ENCODE results near the gene ZFTA. TPM values are rescaled to one million over a fixed set of nuclear protein-coding genes. Genes with fewer than 3 reads are reported as not detected.

Gene ZFTA
- 3.8 to 6.9 TPM (median 6.0 TPM) in 5 replicates for total RNA-seq (2022; extraction: Qiagen RNA extraction)

DNA sequence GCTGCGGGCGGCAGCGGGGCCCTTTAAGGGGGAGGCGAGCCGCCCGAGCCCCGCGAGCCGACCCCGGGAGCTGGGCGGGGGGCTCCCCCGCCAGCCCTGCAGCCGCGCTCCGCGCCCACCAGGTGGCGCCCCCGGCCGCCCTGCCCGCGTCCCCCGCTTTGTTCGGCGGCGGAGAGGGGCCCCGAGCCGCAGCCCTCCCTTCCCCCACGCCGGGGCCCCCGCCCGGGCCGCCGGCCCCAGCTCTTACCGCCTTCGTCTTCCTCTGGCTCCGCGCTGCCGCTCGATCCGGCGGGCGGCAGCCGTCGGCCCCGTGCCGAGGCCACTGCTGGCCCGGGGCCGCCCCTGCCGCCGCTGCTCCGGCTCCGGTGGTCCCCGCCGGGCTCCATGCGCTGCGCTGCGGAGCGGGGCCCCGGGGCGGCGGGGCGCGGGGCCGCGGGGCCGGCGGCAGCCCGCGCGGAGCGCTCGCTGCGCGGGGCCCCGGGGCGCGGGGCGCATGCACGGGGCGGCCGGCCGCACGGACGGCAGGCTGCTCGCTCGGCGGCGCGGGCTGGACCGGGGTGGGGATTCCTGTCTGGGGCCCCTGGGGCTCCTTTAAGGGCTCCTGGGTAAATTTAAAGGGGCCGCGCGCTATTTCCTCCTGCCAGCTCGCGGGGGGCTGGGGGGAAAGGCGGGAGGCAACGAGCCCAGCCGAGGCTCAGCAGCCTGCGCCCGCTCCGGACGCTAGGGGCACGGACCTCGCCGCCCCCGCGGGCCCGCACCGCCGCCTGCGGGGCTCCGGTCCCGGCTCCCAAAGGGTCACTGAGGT lies at the start of gene ZFTA:
Gene ZFTA, minus strand, starts transcription at position 539 of the 805 bp plus-strand sequence. Its CDS starts 153 bp downstream, at position 386.

DNA sequence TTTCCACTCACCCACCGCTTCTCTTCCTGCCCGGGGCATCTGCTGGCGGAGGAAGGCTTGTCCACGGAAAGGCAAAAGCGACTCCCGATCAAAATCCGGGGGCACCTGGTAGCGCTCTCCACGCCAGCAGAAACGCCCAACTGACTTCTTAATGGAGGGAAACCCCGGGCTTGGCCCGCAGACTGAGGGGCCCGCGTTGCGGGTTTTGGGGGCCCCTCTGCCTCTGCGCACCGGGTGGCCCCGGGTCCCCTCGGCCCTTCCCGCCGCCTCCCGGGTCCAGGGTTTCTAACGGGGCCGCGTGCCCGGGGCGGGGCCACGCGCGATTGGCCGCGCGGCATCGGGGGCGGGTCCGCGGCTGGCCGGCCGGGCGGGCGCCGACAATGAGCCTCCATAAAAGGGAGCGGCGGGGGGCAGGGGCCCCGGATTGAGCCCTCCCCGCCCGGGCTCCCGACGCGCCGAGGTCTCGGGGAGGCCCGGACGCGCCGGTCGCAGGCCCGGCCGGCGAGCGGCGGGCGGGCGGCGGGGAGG lies 44.5 kb upstream of the ZFTA start, which contains the start of gene SPINDOC:
Gene SPINDOC, plus strand, starts transcription at position 422 of the 528 bp plus-strand sequence. CDS start 231 bp downstream, outside the sequence.

Other genes with a start within 250 kb of the ZFTA start
- 1.4 to 2.6 TPM (median 1.8 TPM) in 5 replicates for gene PLAAT4, start 232.0 kb downstream of the ZFTA start, total RNA-seq (2022; extraction: Qiagen RNA extraction)
- 0.34 to 1.5 TPM (median 0.46 TPM) in 5 replicates for gene PLAAT2, start 205.4 kb downstream of the ZFTA start, total RNA-seq (2022; extraction: Qiagen RNA extraction)
- gene PLAAT3, start 154.3 kb downstream of the ZFTA start, total RNA-seq (2022; extraction: Qiagen RNA extraction): 50.0 to 72.4 TPM (median 60.3 TPM) in 5 replicates
- 30.3 to 37.2 TPM (median 33.1 TPM) in 5 replicates for gene ATL3, start 97.4 kb downstream of the ZFTA start, total RNA-seq (2022; extraction: Qiagen RNA extraction)
- gene RTN3, start 87.3 kb downstream of the ZFTA start, total RNA-seq (2022; extraction: Qiagen RNA extraction): 93.6 to 107 TPM (median 103 TPM) in 5 replicates
- 32.7 to 52.1 TPM (median 49.7 TPM) in 5 replicates for gene SPINDOC, start 44.7 kb upstream of the ZFTA start, total RNA-seq (2022; extraction: Qiagen RNA extraction)
- gene MARK2, start 70.3 kb upstream of the ZFTA start, total RNA-seq (2022; extraction: Qiagen RNA extraction): 25.1 to 28.9 TPM (median 27.7 TPM) in 5 replicates
- gene RCOR2, start 148.4 kb upstream of the ZFTA start, total RNA-seq (2022; extraction: Qiagen RNA extraction): 0.87 to 1.3 TPM (median 0.93 TPM) in 5 replicates
- gene NAA40, start 170.2 kb upstream of the ZFTA start, total RNA-seq (2022; extraction: Qiagen RNA extraction): 12.8 to 19.1 TPM (median 16.3 TPM) in 5 replicates
- gene COX8A, start 205.8 kb upstream of the ZFTA start, total RNA-seq (2022; extraction: Qiagen RNA extraction): 701 to 1,124 TPM (median 971 TPM) in 5 replicates
- gene OTUB1, start 217.7 kb upstream of the ZFTA start, total RNA-seq (2022; extraction: Qiagen RNA extraction): 114 to 129 TPM (median 127 TPM) in 5 replicates

Measured in A549 treated with Mapracorat at 1 μM for 4 hours (cell line).